ENCODE results near the gene TMEM50A. TPM values are rescaled to one million over a fixed set of nuclear protein-coding genes. Genes with fewer than 3 reads are reported as not detected.
"Not testable (repeated sequence)": the region's sequence is repeated elsewhere in the genome, so short reads cannot be mapped to it uniquely, and the experiment has no call there.

TMEM50A gene
- total RNA-seq (2014; rRNA removed; shearing (Covaris generic)), result 102 and 104 TPM in 2 replicates

DNA sequence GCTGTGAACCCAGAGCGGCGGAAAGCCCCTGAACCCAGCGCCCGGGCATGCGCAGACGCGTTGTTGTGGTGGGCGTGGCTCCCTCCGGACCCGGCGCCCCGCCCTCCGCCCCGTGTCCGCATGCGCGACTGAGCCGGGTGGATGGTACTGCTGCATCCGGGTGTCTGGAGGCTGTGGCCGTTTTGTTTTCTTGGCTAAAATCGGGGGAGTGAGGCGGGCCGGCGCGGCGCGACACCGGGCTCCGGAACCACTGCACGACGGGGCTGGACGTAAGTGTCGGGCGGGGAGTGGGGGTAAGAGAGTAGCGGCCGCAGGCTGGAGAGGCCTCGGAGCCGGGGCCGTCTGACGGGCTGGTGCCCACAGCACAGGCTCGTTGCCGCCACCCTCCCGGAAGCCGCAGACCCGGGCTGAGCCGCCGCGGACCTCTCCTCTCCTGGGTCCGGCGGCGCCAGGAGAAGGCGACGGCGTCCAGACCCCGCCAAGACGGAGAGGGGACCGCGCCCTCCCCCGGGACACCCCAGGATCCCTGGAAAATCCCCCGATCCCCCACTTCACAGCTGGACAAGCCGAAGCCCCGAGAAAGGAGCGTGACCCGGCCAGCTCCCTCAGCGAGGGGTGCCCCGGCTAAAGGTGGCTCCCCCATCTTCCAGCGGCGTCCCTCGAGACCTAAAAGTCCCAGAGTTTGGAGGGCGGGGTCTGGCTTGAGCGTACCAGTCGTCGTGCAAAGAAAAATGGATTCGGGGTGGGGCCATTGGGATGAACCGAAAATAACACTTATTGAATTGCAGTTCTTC lies at the start of gene TMEM50A:
TMEM50A (plus strand) TSS at position 147 of the 794 bp plus-strand sequence. CDS start 2,153 bp downstream, outside the sequence.
- peak; percentile 90 for DNase-seq (ENCODE audit: low read depth)

DNA sequence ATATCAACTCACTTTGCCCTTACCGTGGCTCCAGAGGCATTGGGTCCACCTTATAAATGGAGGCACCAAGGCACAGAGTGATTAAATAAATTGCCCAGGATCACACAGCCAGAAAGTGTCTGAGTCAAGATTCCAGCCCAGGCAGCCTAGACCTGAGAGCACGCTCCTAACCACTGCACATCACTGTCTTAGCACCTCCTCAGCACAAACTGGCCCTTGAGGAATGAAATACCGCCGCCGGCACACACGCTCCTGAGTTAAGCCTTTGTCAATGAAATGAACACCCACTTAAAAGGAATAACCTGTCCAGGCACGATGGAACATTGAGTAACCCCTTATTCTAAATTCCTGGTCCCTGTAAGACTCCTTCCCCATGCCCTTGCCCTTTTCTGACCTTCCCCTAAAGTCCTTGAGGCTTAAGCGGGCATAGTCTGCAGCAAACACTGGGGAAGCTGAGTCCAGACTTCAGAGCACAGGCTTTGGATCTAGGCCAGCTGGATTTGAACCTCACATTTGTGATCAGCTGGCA lies 49.5 kb upstream of the TMEM50A start:
- not testable (repeated sequence) for DNase-seq (ENCODE audit: low read depth)

DNA sequence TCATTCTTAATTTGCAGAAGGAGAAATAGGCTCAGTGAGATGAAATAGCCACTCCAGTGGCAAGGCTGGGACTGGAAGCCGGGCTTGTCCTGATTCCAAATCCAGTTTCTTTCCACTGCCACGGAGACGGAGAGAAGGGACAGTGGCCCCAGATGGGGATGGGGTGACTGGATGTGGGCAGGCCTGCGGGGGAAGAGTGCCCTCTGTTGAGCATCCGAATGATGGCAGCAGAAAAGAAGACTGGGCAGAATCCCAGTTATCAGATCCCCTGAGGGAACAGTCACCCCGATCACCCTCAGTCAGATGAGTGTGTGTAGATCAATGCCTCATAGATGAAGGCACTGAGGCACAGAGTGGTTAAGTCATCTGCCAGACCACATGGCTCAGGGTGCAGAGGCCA lies 48.1 kb upstream of the TMEM50A start:
- DNase-seq (ENCODE audit: low read depth), result not testable (repeated sequence)

DNA sequence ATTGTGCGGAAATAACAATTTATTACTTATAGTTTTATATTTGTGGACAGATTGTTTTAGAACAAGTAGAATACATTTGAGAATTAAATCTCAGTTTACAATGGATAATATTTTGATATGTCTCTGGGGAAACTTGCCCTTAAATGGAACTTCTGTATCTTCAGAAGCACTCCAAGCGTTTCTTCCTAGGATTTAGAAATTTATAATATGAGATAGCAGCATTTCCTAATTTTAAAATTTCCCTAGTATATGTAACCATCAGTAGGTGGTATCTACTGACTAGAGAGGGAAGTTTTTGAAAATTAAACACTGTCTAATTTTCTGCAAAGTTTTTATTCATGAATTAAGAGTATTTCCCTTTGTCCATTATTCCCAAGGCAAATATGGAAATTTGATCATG lies 44.7 kb upstream of the TMEM50A start:
- not testable (repeated sequence) for DNase-seq (ENCODE audit: low read depth)

DNA sequence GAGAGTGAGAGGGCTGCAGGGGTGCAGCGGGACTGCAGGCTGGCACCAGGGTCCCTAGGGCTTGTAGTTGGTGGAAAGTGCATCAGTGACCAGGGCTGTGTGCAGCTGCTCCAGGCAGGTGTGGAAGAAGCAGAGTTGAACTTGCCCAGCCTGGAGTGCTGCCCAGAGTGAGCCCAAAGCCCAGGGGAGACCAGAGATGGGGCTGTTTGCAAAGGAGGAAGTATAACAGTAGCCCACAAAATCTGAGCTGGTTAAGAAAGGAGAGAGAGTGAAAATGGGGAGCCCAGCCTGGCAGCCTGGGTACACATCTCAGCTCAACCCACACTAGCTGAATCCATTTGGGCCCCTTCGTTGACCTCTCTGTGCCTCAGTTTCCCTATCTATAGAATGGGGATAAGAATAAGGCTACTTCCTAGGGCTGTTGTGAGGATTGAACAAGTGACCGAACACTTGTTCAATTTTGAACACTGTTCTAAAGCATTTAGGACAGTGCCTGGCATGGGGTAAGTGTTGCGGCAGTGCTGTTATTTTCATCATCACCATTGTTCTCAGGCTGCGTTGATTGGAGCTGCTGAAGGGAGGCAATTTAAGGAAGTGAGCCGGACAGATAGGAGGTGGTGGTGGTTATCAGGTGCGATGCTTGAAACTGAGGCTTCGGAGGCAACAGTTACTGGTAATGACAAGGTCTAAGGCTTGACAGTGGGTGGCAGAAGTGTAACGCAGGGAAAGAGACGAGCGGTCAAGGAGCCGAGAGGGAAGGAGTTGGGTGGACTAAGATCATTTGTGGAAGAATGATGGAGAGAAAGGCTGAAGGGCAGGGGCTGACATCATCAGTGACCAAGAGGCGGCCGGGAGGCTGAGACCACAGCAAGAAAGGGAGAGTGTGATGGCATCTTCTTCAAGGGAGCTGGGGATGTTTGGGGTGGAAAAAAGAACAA lies 43.0 kb upstream of the TMEM50A start:
- DNase-seq (ENCODE audit: low read depth), result not testable (repeated sequence)

DNA sequence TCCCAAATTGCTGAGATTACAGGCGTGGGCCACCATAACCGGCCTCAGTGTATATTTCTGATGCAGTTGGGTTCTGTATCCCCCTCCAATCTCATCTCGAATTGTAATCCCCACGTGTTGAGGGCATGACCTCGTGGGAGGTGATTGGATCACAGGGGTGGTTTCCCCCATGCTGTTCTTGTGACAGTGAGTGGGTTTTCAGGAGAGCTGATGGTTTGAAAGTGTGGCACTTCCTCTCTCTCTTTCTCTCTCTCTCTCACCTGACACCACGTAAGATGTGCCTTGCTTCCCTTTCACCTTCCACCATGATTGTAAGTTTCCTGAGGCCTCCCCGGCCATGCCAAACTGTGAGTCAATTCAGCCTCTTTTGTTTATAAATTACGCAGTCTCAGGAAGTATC lies 41.6 kb upstream of the TMEM50A start:
- DNase-seq (ENCODE audit: low read depth), result not testable (repeated sequence)

DNA sequence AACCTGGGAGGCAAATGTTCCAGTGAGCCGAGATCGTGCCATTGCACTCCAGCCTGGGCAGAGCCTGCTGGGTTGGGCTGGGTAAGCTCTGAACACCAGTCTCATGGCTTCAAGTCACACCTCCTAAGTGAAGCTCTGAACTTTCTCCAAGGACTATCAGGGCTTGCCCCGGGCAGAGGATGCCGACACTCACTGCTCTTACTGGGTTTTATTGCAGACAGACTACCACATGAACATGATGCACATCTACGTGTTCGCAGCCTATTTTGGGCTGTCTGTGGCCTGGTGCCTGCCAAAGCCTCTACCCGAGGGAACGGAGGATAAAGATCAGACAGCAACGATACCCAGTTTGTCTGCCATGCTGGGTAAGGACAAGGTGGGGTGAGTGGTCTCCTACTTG lies 37.4 kb upstream of the TMEM50A start:
- not testable (repeated sequence) for DNase-seq (ENCODE audit: low read depth)

DNA sequence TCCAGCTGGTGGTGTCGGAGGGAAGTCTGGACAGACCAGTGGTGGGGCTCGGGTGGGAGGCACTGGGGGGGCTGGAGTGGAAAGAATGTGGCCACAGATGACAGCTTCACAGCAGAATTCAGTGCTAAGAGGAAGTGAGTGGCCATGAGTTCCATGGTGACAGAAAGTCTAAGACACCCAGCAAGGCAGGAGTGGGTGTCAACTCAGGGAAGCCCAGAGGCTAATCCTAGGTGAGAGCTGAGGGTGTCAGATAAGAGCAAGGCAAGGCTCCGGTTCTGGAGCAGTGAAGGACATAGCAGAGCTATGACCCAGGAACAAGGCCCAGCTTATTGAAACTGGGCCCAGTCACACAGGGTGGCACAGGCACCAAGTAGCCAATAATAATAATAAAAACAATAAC lies 35.8 kb upstream of the TMEM50A start:
- not testable (repeated sequence) for DNase-seq (ENCODE audit: low read depth)

DNA sequence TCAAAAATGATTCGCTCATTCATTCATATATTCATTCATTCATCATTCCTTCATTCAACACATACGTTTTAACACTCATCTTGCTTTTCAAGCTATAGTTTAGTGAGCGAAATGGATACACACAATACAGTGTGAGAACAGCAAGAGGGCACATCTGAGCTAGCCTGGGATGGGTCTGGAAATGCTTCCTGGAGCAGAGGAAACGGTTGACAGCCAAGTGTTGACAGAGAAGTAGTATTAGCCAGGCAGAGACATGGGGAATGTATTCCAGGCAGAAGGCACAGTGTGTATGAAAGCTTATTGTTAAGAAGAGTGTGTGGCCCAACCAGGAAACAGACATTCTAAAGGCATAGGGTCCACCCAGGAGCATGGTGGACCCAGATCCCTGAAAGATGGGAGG lies 33.2 kb upstream of the TMEM50A start:
- not testable (repeated sequence) for DNase-seq (ENCODE audit: low read depth)

DNA sequence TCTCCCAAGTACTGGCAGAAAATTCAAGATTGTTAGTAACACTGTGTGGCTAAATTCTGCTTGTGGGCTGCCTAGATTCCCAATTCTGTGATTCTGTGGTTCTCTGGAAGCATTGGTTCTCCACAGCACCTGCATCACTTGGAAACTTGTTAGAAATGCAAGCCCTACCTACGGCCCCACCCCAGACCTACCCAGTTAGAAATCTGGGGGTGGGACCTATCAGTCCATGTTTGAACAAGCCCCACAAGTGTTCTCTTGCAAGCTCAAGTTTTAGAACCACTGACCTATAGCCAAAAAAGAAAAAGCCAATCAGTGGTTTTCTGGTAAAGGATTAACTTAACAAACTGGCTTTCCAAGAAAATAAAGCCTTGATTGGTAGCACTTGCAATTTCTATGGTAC lies 30.0 kb upstream of the TMEM50A start:
- DNase-seq (ENCODE audit: low read depth), result not testable (repeated sequence)

DNA sequence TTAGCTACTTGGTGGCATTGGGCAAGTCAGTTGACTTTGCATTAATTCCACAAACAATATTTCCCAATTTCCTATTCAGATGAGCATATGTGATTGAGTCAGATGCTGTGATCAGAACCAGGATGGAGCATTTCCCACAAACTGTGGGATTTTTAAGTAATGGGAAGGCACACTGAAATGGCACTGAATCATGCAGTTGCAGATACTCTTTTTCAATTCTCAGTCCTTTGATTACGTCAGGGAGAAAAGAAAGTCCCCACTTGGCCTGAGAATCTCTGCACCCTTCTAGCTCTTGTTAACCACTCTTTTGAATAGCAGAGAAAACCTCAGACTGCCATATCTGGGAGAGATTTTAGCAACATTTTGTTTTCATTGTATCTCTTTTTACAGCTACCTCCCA lies 29.0 kb upstream of the TMEM50A start:
- not testable (repeated sequence) for DNase-seq (ENCODE audit: low read depth)

DNA sequence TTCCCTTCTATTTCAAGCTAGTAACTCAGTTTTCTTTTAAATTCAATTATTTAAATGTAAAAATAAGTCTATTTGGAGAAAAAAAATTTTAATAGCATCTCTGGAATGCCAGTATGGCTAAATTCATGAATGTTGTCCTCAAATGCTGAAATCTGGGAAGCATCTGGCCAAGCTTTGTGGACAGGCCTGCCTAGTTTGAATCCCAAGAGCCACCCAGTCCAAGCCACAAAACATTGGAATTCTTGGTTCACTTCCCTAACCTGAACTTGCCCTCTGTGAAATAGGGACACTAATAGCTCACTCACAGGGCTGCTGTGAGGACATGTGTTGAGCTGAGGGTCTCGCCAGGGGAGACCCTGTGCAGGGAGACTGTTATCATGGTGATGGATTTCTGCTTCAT lies 28.6 kb upstream of the TMEM50A start:
- DNase-seq (ENCODE audit: low read depth), result not testable (repeated sequence)

DNA sequence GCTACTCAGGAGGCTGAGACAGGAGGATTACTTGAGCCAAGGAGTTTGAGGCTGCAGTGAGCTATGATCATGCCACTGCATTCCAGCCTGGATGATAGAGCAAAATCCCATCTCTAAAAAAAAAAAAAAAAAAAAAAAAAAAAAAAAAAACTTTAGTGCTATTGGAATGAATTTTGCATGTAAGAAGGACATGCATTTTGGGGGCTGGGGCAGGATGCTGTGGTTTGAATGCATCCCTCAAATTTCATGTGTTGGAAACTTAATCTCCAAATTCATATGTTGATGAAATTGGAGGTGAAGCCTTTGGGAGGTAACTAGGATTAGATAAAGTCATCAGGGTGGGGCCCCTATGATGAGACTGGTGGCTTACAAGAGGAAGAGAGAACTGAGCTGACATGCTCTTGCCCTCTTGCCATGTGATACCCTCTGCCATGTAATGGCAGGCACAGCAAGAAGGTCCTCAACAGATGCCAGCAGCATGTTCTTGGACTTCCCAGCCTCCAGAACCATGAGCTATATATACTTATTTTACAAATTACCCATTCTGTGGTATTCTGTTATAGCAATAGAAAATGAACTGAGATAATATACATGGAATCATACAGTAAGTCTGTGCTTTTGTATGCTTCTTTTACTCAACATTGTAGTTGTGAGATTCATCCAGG lies 25.2 kb upstream of the TMEM50A start:
- DNase-seq (ENCODE audit: low read depth), result not testable (repeated sequence)

DNA sequence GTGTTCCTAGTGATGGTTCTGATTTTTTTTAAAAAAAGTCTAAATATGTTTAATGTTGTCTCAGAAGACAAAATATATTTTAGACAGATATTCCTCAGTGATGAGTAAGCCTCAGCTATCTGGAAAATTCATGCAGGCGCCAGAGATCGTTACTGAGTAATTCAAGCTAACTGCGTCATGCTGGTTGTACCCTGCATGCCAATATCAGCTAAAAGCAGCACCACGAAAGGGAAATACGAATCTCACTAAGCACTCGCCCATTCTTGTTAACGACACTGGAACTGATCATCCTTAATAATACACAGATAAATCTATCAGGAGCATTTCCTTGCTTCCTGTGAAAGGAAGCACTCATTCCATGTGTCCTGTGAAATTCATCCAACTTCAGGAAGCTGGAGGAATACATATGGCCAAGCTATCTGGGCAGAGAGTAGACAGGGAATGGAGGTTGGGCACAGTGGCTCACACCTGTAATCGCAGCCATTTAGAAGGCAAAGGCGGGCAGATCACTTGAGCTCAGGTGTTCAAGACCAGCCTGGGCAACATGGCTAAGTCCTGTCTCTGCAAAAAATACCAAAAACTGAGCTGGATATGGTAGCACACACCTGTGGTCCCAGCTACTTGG lies 17.7 kb upstream of the TMEM50A start:
- peak; percentile 76 for DNase-seq (ENCODE audit: low read depth)

DNA sequence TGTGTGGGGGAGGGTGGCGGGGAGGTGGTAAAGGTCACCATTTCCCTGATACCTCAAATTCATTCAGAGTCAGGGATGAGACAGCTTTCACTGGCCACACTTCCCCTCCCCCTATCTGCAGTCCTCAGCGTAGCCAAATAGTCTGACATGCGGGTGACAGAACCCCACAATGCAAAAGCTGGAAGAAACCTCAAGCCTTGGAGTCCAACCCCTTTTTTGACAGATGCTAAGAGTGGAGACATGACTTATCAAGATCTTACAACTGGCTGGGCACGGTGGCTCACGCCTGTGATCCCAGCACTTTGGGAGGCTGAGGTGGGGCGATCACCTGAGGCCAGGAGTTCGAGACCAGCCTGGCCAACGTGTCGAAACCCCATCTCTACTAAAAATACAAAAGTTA lies 16.0 kb upstream of the TMEM50A start:
- not testable (repeated sequence) for DNase-seq (ENCODE audit: low read depth)

DNA sequence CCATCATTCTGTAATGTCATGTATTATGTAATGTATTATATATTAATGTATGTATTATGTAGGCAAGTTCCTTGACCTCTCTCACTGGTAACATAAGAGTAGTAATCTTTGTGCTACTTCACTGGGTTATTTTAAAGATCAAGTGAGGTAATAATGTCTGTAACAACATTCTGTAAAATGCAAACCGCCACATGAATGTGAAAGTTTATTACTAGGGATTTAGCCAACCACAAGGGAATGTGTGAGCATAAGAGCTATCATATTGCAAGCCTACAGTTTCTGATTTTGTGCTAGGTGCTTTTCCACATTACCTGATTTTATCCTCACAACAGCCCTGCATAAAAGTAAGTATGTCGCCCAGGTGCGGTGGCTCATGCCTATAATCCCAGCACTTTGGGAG lies 13.7 kb upstream of the TMEM50A start:
- not testable (repeated sequence) for DNase-seq (ENCODE audit: low read depth)

DNA sequence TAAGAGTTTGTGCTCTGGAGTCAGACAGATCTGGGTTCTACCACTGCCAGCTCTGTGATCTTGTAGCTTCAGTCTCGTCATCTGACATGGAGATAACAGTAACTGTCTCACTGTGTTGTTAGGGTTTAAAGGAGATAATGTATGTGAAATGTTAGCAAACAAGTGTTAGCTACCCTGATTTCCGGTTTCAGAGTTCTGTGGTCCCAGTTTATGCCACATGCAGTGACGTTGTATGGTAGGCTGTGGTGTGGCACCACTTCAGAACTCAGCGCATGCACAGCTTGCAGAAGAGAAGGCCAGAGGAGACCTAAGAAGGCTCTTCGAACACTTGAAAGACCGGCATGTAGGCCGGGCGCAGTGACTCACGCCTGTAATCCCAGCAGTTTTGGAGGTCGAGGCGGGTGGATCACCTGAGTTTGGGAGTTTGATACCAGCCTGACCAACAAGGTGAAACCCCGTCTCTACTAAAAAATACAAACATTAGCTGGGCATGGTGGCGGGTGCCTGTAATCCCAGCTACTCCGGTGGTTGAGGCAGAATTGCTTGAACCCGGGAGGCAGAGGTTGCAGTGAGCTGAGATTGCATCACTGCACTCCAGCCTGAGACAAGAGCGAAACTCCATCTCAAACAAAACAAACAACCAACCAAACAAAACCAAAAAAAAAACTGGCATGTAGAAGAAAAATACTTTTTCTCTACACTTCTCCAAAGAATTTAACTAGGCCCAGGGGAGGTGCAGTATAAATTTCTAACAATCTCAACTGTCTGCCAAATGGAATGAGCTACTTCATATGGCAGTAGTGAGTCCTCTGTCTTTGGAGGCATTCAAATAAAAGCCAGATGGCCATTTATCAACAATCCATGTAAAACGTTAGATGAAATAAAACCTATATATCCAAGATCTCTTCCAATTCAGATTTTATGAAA lies 10.0 kb upstream of the TMEM50A start:
- DNase-seq (ENCODE audit: low read depth), result not testable (repeated sequence)

DNA sequence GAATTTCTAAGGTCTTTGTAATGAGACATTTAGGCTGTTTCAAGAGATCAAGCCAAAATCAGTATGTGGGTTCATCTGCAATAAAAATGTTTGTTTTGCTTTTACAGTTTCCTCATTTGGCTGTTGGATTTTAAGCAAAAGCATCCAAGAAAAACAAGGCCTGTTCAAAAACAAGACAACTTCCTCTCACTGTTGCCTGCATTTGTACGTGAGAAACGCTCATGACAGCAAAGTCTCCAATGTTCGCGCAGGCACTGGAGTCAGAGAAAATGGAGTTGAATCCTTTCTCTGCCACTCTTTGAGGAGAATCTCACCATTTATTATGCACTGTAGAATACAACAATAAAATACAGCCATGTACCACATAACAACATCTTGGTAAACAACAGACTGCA lies 9.3 kb upstream of the TMEM50A start:
- not testable (repeated sequence) for DNase-seq (ENCODE audit: low read depth)

DNA sequence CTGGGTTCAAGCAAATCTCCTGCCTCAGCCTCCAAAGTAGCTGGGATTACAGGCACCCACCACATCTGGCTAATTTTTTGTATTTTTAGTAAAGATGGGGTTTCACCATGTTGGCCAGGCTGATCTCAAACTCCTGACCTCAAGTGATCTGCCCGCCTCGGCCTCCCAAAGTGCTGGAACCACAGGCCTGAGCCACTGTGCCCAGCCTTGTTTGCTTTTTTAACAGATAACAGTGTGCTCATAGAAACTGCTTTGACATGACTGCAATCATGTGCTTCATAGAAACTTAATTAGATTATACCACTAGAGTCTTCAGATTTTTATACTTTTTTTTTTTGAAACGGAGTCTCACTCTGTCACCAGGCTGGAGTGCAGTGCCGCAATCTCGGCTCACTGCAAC lies 8.8 kb upstream of the TMEM50A start:
- not testable (repeated sequence) for DNase-seq (ENCODE audit: low read depth)

DNA sequence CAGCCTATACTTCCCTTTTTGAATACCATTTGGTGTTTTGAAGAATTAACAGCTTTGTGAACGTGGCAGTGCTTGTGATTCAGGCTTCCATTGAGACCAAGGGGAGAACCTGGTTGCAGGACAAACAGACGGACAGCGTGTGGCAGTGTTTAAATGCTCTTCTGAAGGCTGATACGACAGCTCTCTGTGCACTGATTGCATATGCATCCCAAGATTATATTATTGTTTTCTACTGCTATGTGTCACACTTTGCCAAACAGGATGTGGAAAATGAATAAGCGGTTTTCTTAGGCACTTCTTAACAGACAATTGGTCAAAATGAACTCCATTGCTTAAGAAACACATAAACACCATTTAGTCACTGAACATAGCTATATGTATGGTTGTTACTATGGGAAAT lies 8.2 kb upstream of the TMEM50A start:
- peak; percentile 43 for DNase-seq (ENCODE audit: low read depth)
